Adrenal gland (tissue), 5 donors: ENCODE measurements around the gene TIGD4.

Experiments
- CTCF ChIP-seq, 6 experiments: fragments of 450-650 bp in 4 of 6; fragments of 200-600 bp in 2 of 6; sonication (generic) in 1 of 6; IDR thresholded peaks; 1 replicate in 5 of 6; 2 replicates in 1 of 6; pipeline versions ENCODE4 v1.5.1 to v1.8.0; 2016 to 2021; ENCODE audit warnings: antibody characterized with exemption in 6 of 6, mild to moderate bottlenecking in 2 of 6, moderate library complexity in 1 of 6
- POLR2A ChIP-seq, 2 donors: fragments of 450-650 bp; IDR thresholded peaks; one replicate each; pipeline ENCODE4 v1.6.1; 2017; ENCODE audit warnings: antibody characterized with exemption in 2 of 2, mild to moderate bottlenecking in 2 of 2, moderate library complexity in 1 of 2
- donor health status: DM: no; HTN: no; CAD: no.

GRCh38 chr4:152820073-152820472 is 40.5 kb upstream of the TIGD4 start:
- no peak for TF ChIP-seq CTCF (IDR thresholded peaks at IDR 0.05)
- no peak for TF ChIP-seq POLR2A (IDR thresholded peaks at IDR 0.05)
